NB4 (cell line): Measurements from ENCODE around the gene FBF1.
A peak's percentile ranks its signal among the peaks of the same experiment; 100 is the strongest.

Experiments used
- DNase-seq: peaks from one replicate; pipeline ENCODE4 v3.0.0; 2010; ENCODE audit warnings: low read depth
- H3K4me3 ChIP-seq: one replicate; pipeline ENCODE4 v1.5.1; 2011; ENCODE audit warnings: mild to moderate bottlenecking, low read depth, low read length, moderate library complexity
- CTCF ChIP-seq: IDR thresholded peaks from one replicate; pipeline ENCODE4 v1.5.1; 2012; ENCODE audit warnings: low read depth, low read length
- MAX ChIP-seq: IDR thresholded peaks from 2 replicates; pipeline ENCODE4 v1.6.1; 2011; ENCODE audit warnings: low read depth, low read length
- MYC ChIP-seq: IDR thresholded peaks from 2 replicates; pipeline ENCODE4 v1.6.1; 2011; ENCODE audit warnings: low read depth, low read length
- POLR2A ChIP-seq: IDR thresholded peaks from 2 replicates; pipeline ENCODE4 v1.6.1; 2011; ENCODE audit warnings: mild to moderate bottlenecking; ENCODE audit not compliant: insufficient read length; ENCODE audit errors: extremely low read depth

The FBF1 gene

GRCh38 chr17:75940727-75941441 lies at the start of gene FBF1:
FBF1 (minus strand) TSS chr17:75941042; CDS start chr17:75938149, 2,893 bp downstream.
- TF ChIP-seq MYC (peak; percentile 89), MAX (peak; percentile 93), POLR2A (peak; percentile 66), CTCF (no peak)
- DNase-seq: peak; percentile 97
- peak within 1 kb of the TSS; percentile 88 for H3K4me3 ChIP-seq

GRCh38 chr17:75987041-75987440 lies 46.2 kb upstream of the FBF1 start:
- TF ChIP-seq MAX: no peak
- no peak for TF ChIP-seq CTCF
- TF ChIP-seq POLR2A: no peak
- TF ChIP-seq MYC: no peak
- H3K4me3 ChIP-seq: no peak overlapping the region
- no peak for DNase-seq

- no peak for DNase-seq
- TF ChIP-seq MYC (no peak), CTCF (no peak), MAX (no peak), POLR2A (no peak)
These were observed 45.1 kb upstream of the FBF1 start for GRCh38 chr17:75985986-75986385.

GRCh38 chr17:75983501-75984181 lies 42.8 kb upstream of the FBF1 start:
- TF ChIP-seq CTCF (no peak), MAX (peak; percentile 87), POLR2A (no peak)
- peak; percentile 93 for DNase-seq
- H3K4me3 ChIP-seq: peak overlapping the region; percentile 21

More at GRCh38 chr17:75985986-75986385, 45.1 kb upstream of the FBF1 start:
- no peak overlapping the region for H3K4me3 ChIP-seq

GRCh38 chr17:75981019-75981615 lies 40.3 kb upstream of the FBF1 start:
- DNase-seq: no peak
- no peak for TF ChIP-seq CTCF
- no peak for TF ChIP-seq MYC
- no peak for TF ChIP-seq POLR2A
- TF ChIP-seq MAX: no peak
- no peak overlapping the region for H3K4me3 ChIP-seq
